Neural progenitor cell (in vitro differentiated cells): Measurements from ENCODE around the gene ULK4. TPM values are rescaled to one million over a fixed set of nuclear protein-coding genes. Genes with fewer than 3 reads are reported as not detected.
A peak's percentile ranks its signal among the peaks of the same experiment; 100 is the strongest.

Experiments
- DNase-seq: peaks from one replicate; pipeline ENCODE4 v3.0.0-alpha.2; 2016; ENCODE audit warnings: low spot score
- H2AFZ ChIP-seq: fragments of 200-600 bp; sonication (generic); replicated peaks from 2 replicates; pipeline ENCODE4 v1.6.1; 2016; ENCODE audit warnings: antibody characterized with exemption
- H3F3A ChIP-seq: fragments of 200-600 bp; sonication (generic); 2 replicates; pipeline ENCODE4 v1.6.1; 2016; ENCODE audit warnings: antibody characterized with exemption, low read depth
- H3K27ac ChIP-seq: fragments of 200-600 bp; sonication (generic); 2 replicates; pipeline ENCODE4 v1.5.1; 2016; ENCODE audit warnings: mild to moderate bottlenecking
- H3K27me3 ChIP-seq: fragments of 200-600 bp; sonication (generic); 2 replicates; pipeline ENCODE4 v1.6.1; 2016; ENCODE audit warnings: mild to moderate bottlenecking, moderate library complexity
- H3K36me3 ChIP-seq: fragments of 200-600 bp; sonication (generic); 2 replicates; pipeline ENCODE4 v1.5.1; 2016
- H3K4me1 ChIP-seq: fragments of 200-600 bp; sonication (generic); 2 replicates; pipeline ENCODE4 v1.6.1; 2016; ENCODE audit warnings: mixed run types
- H3K4me2 ChIP-seq: fragments of 200-600 bp; sonication (generic); 2 replicates; pipeline ENCODE4 v1.6.1; 2016
- H3K4me3 ChIP-seq: fragments of 200-600 bp; sonication (generic); 2 replicates; pipeline ENCODE4 v1.5.1; 2016
- H3K79me2 ChIP-seq: fragments of 200-600 bp; sonication (generic); 2 replicates; pipeline ENCODE4 v1.6.1; 2016; ENCODE audit warnings: low read depth
- H3K9ac ChIP-seq: fragments of 200-600 bp; sonication (generic); 2 replicates; pipeline ENCODE4 v1.6.1; 2016
- H3K9me3 ChIP-seq: fragments of 200-600 bp; sonication (generic); 2 replicates; pipeline ENCODE4 v1.5.1; 2016; ENCODE audit warnings: low read depth
- H4K20me1 ChIP-seq: fragments of 200-600 bp; sonication (generic); 2 replicates; pipeline ENCODE4 v1.6.1; 2016; ENCODE audit warnings: low read depth
- H3K27ac Mint-ChIP-seq: 3 replicates; pipeline ENCODE4 v1.8.0; 2021; ENCODE audit warnings: mixed read lengths
- H3K27me3 Mint-ChIP-seq: 2 replicates; pipeline ENCODE4 v1.8.0; 2022; ENCODE audit warnings: low read depth, mild to moderate bottlenecking, inconsistent platforms, moderate library complexity, mixed read lengths; ENCODE audit not compliant: insufficient read depth
- H3K36me3 Mint-ChIP-seq: 3 replicates; pipeline ENCODE4 v1.8.0; 2021; ENCODE audit warnings: mixed read lengths
- H3K4me1 Mint-ChIP-seq: 3 replicates; pipeline ENCODE4 v1.8.0; 2021; ENCODE audit warnings: mixed read lengths
- H3K4me3 Mint-ChIP-seq: 3 replicates; pipeline ENCODE4 v1.8.0; 2021; ENCODE audit warnings: mild to moderate bottlenecking, moderate library complexity, mixed read lengths
- H3K9me3 Mint-ChIP-seq: 3 replicates; pipeline ENCODE4 v1.8.0; 2020; ENCODE audit warnings: mixed read lengths
- EZH2 ChIP-seq: fragments of 200-600 bp; sonication (generic); IDR thresholded peaks from 2 replicates; pipeline ENCODE4 v1.6.1; 2017; ENCODE audit warnings: antibody characterized with exemption, mild to moderate bottlenecking, moderate library complexity
- EZH2phosphoT487 ChIP-seq: fragments of 200-600 bp; sonication (generic); IDR thresholded peaks from 2 replicates; pipeline ENCODE4 v1.6.1; 2017; ENCODE audit warnings: antibody characterized with exemption
- total RNA-seq: library from RNA; depleted of rRNA; stranded (reverse); fragments of >200 nt; gene quantifications from 2 replicates; pipeline ENCODE4 v1.2.3, GENCODE V29; 2015; ENCODE audit warnings: low replicate concordance
- TF ChIP-seq, protein P1 (sequence below): fragments of 200-600 bp; sonication (generic); IDR thresholded peaks from 2 replicates; pipeline ENCODE4 v1.5.1; 2017; ENCODE audit warnings: antibody characterized with exemption, mild to moderate bottlenecking

ULK4 gene
- total RNA-seq, 1 donor from 2014 or later: 33.0 TPM

DNA sequence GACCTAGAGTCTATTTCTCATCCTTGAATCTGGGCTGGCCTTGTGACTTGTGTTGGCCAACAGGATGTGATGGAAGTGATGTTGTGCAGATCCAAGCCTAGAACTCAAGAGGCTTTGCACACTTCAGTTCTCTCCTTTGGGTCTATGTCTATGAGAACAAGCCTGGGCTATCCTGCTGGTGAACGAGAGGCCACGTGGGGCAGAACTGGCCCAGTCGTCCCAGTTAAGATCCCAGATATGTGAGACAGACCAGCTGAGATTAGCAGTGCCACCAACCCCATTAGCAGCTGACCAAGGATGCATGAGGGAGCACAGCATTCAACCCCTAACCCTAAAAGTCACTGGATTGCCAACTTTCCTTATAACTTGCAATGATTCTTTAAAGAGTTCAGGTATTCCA, 662.9 kb downstream of the ULK4 start:
- H3K4me1 Mint-ChIP-seq: peaks cover 2% of the 10 kb centered on the region
- peaks cover 5% of the 10 kb centered on the region for H3K27me3 Mint-ChIP-seq
- Histone ChIP-seq H3K27me3 (no peaks in the 10 kb centered on the region), H4K20me1 (no peaks in the 10 kb centered on the region), H2AFZ (no peak overlapping the region), H3K79me2 (no peaks in the 10 kb centered on the region), H3K4me1 (no peaks in the 10 kb centered on the region), H3K9ac (no peak overlapping the region), H3K27ac (no peak overlapping the region), H3K36me3 (no peaks in the 10 kb centered on the region), H3F3A (no peaks in the 10 kb centered on the region), H3K4me2 (no peak overlapping the region), H3K9me3 (no peaks in the 10 kb centered on the region), H3K4me3 (no peak overlapping the region)
- TF ChIP-seq, protein P1, sequence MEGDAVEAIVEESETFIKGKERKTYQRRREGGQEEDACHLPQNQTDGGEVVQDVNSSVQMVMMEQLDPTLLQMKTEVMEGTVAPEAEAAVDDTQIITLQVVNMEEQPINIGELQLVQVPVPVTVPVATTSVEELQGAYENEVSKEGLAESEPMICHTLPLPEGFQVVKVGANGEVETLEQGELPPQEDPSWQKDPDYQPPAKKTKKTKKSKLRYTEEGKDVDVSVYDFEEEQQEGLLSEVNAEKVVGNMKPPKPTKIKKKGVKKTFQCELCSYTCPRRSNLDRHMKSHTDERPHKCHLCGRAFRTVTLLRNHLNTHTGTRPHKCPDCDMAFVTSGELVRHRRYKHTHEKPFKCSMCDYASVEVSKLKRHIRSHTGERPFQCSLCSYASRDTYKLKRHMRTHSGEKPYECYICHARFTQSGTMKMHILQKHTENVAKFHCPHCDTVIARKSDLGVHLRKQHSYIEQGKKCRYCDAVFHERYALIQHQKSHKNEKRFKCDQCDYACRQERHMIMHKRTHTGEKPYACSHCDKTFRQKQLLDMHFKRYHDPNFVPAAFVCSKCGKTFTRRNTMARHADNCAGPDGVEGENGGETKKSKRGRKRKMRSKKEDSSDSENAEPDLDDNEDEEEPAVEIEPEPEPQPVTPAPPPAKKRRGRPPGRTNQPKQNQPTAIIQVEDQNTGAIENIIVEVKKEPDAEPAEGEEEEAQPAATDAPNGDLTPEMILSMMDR: no peak
- no peaks in the 10 kb centered on the region for H3K9me3 Mint-ChIP-seq
- H3K36me3 Mint-ChIP-seq: no peaks in the 10 kb centered on the region
- no peak for DNase-seq
- no peak overlapping the region for H3K4me3 Mint-ChIP-seq
- no peak overlapping the region for H3K27ac Mint-ChIP-seq

DNA sequence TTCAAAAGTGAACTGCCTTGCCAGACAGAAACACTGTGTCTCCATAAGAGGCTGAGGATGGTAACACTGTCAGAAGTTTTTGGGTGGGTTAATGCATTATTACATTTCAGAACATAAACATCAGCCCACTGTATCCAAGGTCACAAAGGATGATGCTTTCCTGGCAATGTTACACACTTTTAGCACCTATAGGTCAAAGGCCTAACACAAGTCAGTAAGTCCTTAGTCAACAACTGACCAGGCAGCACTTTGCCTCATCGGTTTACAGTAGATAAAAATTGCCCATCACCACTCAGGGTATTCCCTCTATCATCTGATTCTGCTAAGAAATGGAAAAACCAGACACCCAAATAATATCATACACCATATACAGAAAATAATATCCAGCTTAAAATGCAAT, 664.2 kb downstream of the ULK4 start:
- no peaks in the 10 kb centered on the region for H3K36me3 ChIP-seq
- H3K27ac Mint-ChIP-seq: no peak overlapping the region
- peaks cover 2% of the 10 kb centered on the region for H3K27me3 Mint-ChIP-seq
- TF ChIP-seq EZH2phosphoT487: no peak
- no peak for TF ChIP-seq EZH2
- TF ChIP-seq, protein P1: no peak
- H3K79me2 ChIP-seq: no peaks in the 10 kb centered on the region
- no peaks in the 10 kb centered on the region for H3K9me3 ChIP-seq
- no peak overlapping the region for H2AFZ ChIP-seq
- H3K9ac ChIP-seq: no peak overlapping the region
- H3K36me3 Mint-ChIP-seq: no peaks in the 10 kb centered on the region
- no peak overlapping the region for H3K4me3 Mint-ChIP-seq
- no peak overlapping the region for H3K27ac ChIP-seq
- H3K4me1 ChIP-seq: no peaks in the 10 kb centered on the region
- no peak for DNase-seq
- no peaks in the 10 kb centered on the region for H3K4me1 Mint-ChIP-seq
- H3K9me3 Mint-ChIP-seq: no peaks in the 10 kb centered on the region
- no peaks in the 10 kb centered on the region for H3K27me3 ChIP-seq
- no peaks in the 10 kb centered on the region for H4K20me1 ChIP-seq
- no peaks in the 10 kb centered on the region for H3F3A ChIP-seq
- no peak overlapping the region for H3K4me3 ChIP-seq
- H3K4me2 ChIP-seq: no peak overlapping the region

DNA sequence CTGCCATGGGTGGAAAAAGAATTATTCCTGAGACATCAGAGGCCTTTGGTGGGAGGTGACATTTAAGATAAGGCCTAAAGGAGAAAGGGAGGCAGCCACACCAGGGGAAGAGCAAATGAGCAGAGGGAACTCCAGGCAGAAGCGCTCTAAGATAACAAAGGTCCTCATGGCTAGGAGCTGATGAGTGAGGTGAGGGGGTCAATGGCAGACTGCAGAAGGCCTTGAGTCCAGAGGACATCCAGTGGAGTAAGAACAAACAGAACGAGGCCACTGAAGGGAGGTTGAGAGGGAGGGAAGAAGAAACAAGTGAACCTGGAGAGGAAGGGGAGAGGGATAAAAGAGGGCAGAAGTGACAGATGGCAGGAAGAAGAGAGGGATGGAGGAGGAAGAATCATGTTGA, 665.3 kb downstream of the ULK4 start:
- H3K4me2 ChIP-seq: no peak overlapping the region
- H3K36me3 Mint-ChIP-seq: no peaks in the 10 kb centered on the region
- H3K79me2 ChIP-seq: no peaks in the 10 kb centered on the region
- no peak overlapping the region for H3K4me3 Mint-ChIP-seq
- no peaks in the 10 kb centered on the region for H3F3A ChIP-seq
- H3K27me3 ChIP-seq: no peaks in the 10 kb centered on the region
- H3K9me3 ChIP-seq: no peaks in the 10 kb centered on the region
- no peak overlapping the region for H3K27ac ChIP-seq
- H2AFZ ChIP-seq: no peak overlapping the region
- H3K36me3 ChIP-seq: no peaks in the 10 kb centered on the region
- no peak overlapping the region for H3K9ac ChIP-seq
- no peaks in the 10 kb centered on the region for H4K20me1 ChIP-seq
- H3K27ac Mint-ChIP-seq: peak overlapping the region; percentile 5
- TF ChIP-seq, protein P1: no peak
- TF ChIP-seq EZH2: no peak
- no peak for TF ChIP-seq EZH2phosphoT487
- H3K4me3 ChIP-seq: no peak overlapping the region
- H3K9me3 Mint-ChIP-seq: no peaks in the 10 kb centered on the region
- H3K4me1 ChIP-seq: no peaks in the 10 kb centered on the region
- H3K4me1 Mint-ChIP-seq: no peaks in the 10 kb centered on the region
- H3K27me3 Mint-ChIP-seq: peaks cover 2% of the 10 kb centered on the region
- DNase-seq: no peak

DNA sequence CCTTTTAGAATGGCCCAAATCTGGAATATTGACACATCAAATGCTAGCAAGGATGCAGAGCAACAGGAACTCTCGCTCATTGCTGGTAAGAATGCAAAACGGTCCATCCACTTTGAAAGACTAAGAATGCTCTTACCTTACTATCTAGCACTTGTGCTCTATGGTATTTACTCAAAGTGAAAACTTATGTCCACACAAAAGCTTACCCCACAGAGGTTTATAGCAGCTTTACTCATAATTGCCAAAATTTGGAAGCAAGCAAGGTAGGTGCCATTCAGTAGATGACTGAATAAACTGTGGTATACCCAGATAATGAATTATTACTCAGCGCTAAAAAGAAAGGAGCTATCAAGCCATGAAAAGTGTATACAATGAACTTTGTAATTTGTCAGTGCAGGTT, 666.2 kb downstream of the ULK4 start:
- TF ChIP-seq EZH2phosphoT487 (no peak), EZH2 (no peak)
- TF ChIP-seq, protein P1: no peak

More for the DNA sequence above, 666.2 kb downstream of the ULK4 start:
- Mint-ChIP-seq H3K36me3 (no peaks in the 10 kb centered on the region), H3K27me3 (peaks cover 2% of the 10 kb centered on the region), H3K9me3 (no peaks in the 10 kb centered on the region), H3K4me3 (no peak overlapping the region), H3K4me1 (peaks cover 4% of the 10 kb centered on the region), H3K27ac (no peak overlapping the region)
- Histone ChIP-seq H2AFZ (no peak overlapping the region), H3F3A (no peaks in the 10 kb centered on the region), H3K36me3 (no peaks in the 10 kb centered on the region), H3K9ac (no peak overlapping the region), H3K9me3 (no peaks in the 10 kb centered on the region), H3K4me2 (no peak overlapping the region), H3K27ac (no peak overlapping the region), H3K4me1 (peaks cover 3% of the 10 kb centered on the region), H3K4me3 (no peak overlapping the region), H3K79me2 (no peaks in the 10 kb centered on the region), H3K27me3 (no peaks in the 10 kb centered on the region), H4K20me1 (no peaks in the 10 kb centered on the region)
- DNase-seq: no peak
